ENCODE results near the gene NKIRAS1.
"Not testable (repeated sequence)": the region's sequence is repeated elsewhere in the genome, so short reads cannot be mapped to it uniquely, and the experiment has no call there.

NKIRAS1 gene

GRCh38 chr3:23895181-23895580 is 21.6 kb downstream of the NKIRAS1 start:
- DNase-seq = no peak

- DNase-seq = no peak
Measured at GRCh38 chr3:23894254-23895061, 22.3 kb downstream of the NKIRAS1 start.

- no peak for DNase-seq
Measured at GRCh38 chr3:23889950-23890349, 26.8 kb downstream of the NKIRAS1 start.

- no peak for DNase-seq
Measured at GRCh38 chr3:23889386-23889785, 27.4 kb downstream of the NKIRAS1 start.

GRCh38 chr3:23888617-23889228 is 28.1 kb downstream of the NKIRAS1 start:
- no peak for DNase-seq

DNA sequence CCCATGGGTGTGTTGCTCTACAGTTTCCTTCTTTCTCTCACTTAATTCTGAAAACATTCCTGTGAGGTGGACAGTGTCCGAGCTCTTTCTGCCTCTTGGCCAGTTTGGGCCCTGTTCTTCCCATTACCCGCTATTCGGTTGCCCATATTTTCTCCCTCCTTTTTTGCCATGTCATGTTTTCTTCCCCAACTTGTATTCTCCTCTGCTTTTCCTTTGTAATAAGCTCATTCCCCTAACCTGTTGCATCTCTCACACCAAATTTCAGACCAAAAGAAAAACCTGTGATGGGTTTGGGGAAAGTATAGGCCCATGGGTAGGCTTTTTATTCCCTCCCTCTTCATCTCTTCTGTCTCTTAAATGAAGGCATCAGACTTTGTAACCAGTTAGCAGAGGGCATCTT is 30.5 kb downstream of the NKIRAS1 start:
- DNase-seq = no peak

DNA sequence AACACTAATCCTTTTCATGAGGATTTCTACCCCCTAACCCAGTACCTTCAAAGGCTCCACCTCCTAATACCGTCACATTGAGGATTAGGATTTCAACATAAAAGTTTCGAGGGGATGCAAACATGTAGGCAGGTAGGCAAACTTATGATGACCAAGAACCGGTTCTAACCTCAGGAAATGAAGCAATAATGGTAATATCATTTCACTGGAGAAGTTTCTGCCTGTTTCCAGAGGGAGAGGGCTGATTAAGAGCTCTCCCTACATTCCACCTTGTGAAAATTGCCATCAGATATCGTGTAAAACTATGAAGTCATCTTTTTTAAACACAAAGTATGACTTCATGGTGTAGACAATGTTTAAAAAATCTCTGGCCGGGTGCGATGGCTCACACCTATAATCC is 31.6 kb downstream of the NKIRAS1 start:
- DNase-seq = no peak

DNA sequence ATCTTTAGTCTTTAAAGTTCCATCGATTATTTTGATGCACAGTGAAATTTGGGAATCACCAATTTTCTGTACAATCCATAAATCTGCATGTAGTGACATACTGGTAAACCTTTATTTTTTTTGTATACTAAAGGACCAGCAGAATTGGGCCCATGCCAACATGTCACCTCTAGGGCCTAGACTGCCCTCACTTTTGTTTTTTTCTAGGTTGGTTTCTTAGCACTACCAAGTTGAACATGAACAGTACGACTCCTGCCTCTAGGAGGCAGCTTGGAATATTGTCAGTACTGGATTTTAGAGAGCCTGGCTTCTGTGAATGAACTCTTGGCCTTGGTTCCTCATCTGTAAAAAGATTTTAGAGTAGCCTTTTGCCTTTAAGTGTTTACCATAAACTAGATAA is 32.3 kb downstream of the NKIRAS1 start:
- no peak for DNase-seq

- DNase-seq = no peak
Measured at GRCh38 chr3:23882487-23882918, 34.3 kb downstream of the NKIRAS1 start.

DNA sequence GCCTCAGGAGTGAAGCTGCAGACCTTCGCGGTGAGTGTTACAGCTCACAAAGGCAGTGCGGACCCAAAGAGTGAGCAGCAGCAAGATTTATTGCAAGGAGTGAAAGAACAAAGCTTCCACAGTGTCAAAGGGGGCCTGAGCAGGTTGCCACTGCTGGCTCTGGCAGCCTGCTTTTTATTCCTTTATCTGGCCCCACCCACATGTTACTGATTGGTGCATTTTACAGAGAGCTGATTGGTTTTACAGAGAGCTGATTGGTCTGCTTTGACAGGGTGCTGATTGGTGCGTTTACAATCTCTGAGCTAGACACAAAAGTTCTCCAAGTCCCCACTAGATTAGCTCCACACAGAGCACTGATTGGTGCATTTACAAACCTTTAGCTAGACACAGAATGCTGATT is 34.8 kb downstream of the NKIRAS1 start:
- not testable (repeated sequence) for DNase-seq

- DNase-seq = no peak
Measured at GRCh38 chr3:23880703-23881339, 36.0 kb downstream of the NKIRAS1 start.

GRCh38 chr3:23879485-23879884 is 37.3 kb downstream of the NKIRAS1 start:
- DNase-seq = no peak

DNA sequence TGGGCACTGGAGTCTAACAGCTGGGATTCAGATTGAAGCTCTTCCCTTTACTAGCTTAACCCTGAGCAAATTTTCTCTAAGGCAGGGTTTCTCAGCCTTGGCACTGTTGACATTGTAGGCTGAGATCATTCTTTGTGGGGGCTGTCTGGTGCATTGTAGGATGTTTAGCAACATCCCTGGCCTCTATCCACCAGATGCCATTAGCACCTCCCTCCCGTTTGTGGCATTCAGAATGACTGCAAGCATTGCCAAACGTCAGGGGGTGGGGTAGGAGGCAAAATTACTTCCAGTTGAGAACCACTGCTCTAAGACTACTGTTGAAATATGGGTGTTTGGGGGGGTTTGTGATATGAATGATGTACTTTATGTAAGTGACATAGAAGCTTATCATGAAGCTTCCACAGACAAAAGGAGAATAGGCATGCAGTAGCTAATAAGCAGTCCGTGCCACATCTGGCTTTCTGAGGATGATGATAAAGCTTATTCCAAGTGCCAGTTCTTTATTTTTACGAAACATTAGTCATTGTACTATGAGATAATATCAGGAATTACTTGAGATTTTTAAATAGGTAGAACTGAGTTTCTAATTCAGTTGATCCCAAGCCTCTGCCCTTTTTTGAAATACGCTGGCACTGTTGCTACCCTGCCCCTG is 39.3 kb downstream of the NKIRAS1 start:
- DNase-seq = no peak

GRCh38 chr3:23876923-23877322 is 39.9 kb downstream of the NKIRAS1 start:
- no peak for DNase-seq

- DNase-seq = no peak
Measured at GRCh38 chr3:23875113-23875725, 41.6 kb downstream of the NKIRAS1 start.

DNA sequence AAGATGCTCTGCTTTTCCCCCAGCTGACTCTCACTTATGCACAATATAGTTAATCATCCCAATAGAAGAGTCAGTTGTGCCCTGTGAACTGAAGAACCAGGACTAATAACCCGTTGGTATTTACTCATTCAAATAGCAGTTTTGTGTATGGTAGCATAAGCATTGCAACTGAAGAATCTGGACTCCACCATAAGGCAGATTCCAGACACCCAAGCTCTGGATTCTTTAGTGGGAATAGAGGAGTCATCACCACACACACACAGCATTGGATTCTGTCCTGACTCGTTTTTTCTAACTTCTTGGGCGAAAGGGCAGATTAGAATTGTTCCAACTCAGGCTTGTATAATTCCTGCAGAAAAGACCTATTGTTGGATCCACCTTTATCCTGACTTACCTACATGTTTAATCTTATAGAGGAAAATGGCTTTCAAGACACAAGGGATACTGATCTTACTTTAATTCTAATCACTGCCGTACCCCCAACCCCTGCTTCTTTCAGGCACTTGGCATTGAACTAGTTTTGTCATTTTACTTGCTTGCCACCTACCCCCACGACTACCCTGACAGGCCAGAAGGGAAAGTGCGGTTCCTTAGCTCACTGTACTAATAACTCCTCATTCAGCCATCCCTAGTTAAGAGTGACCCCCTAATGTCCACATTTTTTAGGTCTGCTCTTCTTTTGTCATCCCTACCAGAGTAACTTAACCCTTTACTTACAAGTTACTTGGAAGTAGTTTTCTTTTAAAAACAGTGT is 42.3 kb downstream of the NKIRAS1 start:
- DNase-seq = no peak

DNA sequence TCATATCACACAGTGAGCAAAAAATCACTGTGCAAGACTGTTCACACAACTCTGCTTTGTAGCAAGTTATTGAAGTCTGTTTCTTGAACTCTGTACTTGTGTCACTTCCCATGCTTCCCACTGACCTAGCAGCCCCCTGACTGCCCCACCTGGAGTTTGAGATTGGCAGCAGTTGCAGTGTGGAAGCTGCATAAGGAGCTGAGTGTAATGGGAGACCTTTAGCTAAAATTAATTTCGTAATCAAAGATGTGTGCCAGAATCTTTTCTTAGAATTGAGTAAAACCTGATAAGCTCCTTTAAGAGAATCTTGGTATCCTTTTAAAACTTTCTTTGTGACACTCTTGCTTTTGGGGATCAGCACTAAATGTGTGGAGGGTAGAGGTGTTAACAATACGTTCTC is 42.8 kb downstream of the NKIRAS1 start:
- DNase-seq = no peak

- no peak for DNase-seq
Measured at GRCh38 chr3:23872330-23872729, 44.5 kb downstream of the NKIRAS1 start.

DNA sequence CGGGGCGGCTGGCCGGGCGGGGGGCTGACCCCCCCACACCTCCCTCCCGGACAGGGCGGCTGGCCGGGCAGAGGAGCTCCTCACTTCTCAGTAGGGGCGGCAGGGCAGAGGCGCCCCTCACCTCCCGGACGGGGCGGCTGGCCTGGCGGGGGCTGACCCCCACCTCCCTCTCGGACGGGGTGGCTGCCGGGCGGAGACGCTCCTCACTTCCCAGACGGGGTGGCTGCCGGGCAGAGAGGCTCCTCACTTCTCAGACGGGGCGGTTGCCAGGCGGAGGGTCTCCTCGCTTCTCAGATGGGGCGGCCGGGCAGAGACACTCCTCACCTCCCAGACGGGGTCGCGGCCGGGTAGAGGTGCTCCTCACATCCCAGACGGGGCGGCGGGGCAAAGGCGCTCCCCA is 45.4 kb downstream of the NKIRAS1 start:
- not testable (repeated sequence) for DNase-seq

DNA sequence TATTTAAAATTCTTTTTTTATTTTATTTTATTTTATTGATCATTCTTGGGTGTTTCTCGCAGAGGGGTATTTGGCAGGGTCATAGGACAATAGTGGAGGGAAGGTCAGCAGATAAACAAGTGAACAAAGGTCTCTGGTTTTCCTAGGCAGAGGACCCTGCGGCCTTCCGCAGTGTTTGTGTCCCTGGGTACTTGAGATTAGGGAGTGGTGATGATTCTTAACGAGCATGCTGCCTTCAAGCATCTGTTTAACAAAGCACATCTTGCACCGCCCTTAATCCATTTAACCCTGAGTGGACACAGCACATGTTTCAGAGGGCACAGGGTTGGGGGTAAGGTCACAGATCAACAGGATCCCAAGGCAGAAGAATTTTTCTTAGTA is 46.1 kb downstream of the NKIRAS1 start:
- not testable (repeated sequence) for DNase-seq

- DNase-seq = no peak
Measured at GRCh38 chr3:23869977-23870662, 46.7 kb downstream of the NKIRAS1 start.

GRCh38 chr3:23867838-23868237 is 49.0 kb downstream of the NKIRAS1 start:
- no peak for DNase-seq
